OCI-LY1 (cell line): ENCODE measurements around the gene EXOSC7.

ENCODE experiments used
- EZH2 ChIP-seq: fragments of 200-600 bp; sonication (generic), shearing (Covaris generic); IDR thresholded peaks from 2 replicates; pipeline ENCODE4 v1.8.0; 2017; ENCODE audit warnings: borderline replicate concordance, mixed run types, mild to moderate bottlenecking, antibody characterized with exemption, low read length, moderate library complexity, mixed read lengths
- TF ChIP-seq, protein P1 (sequence below): fragments of 200-600 bp; sonication (generic), shearing (Covaris generic); IDR thresholded peaks from 2 replicates; pipeline ENCODE4 v1.5.1; 2017; ENCODE audit warnings: mild to moderate bottlenecking, antibody characterized with exemption, low read length, moderate library complexity, mixed read lengths

DNA sequence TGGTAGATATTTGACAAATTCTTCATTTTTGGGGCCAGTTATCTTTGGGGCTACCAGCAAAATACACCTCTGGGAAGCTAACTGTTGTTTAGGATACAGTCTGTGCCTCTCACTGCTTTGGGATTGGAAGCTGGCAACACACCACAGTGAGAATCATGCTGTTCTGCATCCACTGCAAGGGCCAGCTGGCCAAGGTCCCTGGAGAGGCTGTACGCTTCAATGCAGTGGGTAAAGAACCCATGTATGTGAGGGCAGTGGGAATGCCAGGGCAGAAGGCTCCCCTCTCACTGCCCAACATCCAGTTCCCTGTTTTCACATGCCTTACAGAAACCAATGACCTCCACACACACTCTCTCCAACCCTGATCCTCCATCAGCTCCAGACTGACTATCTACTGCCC is 20.1 kb upstream of the EXOSC7 start:
- TF ChIP-seq, protein P1, sequence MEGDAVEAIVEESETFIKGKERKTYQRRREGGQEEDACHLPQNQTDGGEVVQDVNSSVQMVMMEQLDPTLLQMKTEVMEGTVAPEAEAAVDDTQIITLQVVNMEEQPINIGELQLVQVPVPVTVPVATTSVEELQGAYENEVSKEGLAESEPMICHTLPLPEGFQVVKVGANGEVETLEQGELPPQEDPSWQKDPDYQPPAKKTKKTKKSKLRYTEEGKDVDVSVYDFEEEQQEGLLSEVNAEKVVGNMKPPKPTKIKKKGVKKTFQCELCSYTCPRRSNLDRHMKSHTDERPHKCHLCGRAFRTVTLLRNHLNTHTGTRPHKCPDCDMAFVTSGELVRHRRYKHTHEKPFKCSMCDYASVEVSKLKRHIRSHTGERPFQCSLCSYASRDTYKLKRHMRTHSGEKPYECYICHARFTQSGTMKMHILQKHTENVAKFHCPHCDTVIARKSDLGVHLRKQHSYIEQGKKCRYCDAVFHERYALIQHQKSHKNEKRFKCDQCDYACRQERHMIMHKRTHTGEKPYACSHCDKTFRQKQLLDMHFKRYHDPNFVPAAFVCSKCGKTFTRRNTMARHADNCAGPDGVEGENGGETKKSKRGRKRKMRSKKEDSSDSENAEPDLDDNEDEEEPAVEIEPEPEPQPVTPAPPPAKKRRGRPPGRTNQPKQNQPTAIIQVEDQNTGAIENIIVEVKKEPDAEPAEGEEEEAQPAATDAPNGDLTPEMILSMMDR = no peak
- no peak for TF ChIP-seq EZH2
